HT1080 (cell line): ENCODE measurements around the gene IRF1. TPM values are rescaled to one million over a fixed set of nuclear protein-coding genes. Genes with fewer than 3 reads are reported as not detected.
"Not testable (repeated sequence)": the region's sequence is repeated elsewhere in the genome, so short reads cannot be mapped to it uniquely, and the experiment has no call there.

Source experiments
- DNase-seq: peaks from one replicate; pipeline ENCODE4 v3.0.0-alpha.2; 2015; ENCODE audit warnings: low read depth
- total RNA-seq: library from RNA; depleted of rRNA; stranded (reverse); fragments of >200 nt; shearing (Covaris generic); gene quantifications from 2 replicates; pipeline ENCODE4 v1.2.3, GENCODE V29; 2014

Gene IRF1
- total RNA-seq, 1 experiment from 2014 or later: 13.6 TPM

DNA sequence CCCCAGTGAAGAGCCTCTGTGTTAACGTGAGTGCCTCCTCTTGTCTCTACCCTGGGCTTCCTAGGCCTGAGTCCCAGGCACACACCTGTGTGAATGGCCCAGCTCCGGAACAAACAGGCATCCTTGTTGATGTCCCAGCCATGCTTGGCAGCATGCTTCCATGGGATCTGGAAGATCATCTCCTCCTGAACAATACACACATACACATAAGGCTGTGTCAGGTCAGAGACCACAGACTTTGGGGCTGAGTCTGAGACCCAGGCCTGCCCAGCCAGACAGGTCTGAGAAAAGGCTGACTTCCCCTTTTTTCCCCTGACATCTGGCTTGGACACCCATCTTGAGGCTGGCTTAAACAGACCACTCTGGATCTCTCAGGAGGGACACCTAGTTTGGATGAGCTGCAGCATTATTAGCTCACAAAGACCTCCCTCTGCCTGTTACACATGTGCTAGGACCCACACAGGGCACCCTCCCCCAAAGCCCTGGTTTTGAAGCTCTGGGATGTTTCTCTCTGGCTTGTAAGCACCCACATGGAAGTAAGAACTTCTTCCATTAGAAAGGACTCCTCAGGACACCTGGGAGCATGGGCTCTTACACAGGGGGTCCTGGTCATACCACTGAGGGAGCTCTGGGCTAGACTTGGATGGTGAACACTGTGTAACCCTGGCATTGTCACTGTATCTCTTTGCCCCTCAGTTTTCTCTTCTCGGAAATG lies 2.6 kb downstream of the IRF1 start:
- no peak for DNase-seq

DNA sequence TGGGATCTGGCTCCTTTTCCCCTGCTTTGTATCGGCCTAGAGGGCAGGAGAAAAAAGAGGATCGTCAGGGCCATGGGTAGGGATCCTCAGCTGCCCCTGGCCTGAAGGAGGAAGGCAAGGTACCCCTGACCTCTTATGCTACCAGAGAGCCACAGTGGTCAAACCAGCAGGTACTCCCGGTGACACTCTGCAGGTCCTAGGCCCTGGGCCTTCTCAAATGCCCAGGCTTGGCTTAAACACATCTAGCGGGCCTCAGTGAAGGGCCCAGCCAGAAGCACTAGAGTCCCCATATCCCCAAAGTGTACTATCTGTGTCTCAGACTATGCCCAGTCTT lies 3.5 kb downstream of the IRF1 start:
- no peak for DNase-seq

DNA sequence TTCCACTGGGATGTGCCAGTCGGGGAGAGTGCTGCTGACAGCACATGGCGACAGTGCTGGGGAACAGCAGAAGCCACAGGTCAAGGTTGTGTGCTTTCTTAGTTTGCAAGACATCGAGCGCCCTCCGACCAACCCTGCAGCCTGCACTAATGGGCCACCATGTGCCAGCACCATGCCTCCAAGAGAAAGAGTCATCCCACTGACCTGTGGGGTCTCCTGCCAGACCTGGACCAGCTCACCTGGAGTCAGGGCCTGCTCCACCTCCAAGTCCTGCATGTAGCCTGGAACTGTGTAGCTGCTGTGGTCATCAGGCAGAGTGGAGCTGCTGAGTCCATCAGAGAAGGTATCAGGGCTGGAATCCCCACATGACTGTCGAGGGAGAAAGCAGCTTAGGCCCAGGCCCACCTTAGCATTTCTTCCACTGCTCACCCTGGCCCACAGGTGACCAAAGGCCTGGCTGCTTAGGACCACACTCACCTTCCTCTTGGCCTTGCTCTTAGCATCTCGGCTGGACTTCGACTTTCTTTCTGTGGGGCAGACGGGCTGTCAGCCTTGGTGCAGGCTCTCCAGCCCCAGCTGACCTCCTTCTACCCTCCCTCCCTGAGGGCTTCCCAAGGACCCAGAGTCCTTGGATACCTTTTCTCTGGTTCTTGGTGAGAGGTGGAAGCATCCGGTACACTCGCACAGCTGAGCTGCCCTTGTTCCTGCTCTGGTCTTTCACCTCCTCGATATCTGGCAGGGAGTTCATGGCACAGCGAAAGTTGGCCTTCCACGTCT lies 4.1 kb downstream of the IRF1 start:
- DNase-seq: no peak

DNA sequence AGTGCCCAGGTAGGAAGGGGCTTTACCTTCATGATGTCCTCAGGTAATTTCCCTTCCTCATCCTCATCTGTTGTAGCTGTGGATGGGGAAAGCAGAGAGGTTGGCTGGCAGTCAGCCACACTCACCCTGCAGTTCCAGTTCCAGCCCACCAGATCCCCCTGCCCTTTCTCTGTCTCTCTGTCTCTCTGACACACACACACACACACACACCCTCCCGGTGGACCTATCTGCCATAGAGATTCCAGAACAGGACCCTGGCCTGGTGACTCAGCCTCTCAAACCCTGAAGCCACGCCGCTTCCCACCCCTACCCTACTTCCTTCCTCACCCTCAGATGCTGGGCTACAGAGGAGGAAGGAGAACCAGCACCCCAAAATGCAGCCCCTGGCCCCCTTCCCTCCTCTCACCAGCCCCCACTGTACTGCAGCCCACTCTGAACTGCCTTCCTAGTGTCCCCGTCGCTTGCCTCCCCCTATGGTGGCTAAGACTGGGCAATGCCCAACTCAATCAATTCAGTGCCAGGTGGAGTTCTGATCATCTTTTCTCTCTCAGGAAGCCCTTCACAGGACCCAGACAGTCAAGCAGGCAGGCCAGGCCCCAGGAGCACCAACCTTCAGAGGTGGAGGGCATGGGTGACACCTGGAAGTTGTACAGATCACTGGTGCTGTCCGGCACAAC lies 4.8 kb downstream of the IRF1 start:
- DNase-seq: no peak

DNA sequence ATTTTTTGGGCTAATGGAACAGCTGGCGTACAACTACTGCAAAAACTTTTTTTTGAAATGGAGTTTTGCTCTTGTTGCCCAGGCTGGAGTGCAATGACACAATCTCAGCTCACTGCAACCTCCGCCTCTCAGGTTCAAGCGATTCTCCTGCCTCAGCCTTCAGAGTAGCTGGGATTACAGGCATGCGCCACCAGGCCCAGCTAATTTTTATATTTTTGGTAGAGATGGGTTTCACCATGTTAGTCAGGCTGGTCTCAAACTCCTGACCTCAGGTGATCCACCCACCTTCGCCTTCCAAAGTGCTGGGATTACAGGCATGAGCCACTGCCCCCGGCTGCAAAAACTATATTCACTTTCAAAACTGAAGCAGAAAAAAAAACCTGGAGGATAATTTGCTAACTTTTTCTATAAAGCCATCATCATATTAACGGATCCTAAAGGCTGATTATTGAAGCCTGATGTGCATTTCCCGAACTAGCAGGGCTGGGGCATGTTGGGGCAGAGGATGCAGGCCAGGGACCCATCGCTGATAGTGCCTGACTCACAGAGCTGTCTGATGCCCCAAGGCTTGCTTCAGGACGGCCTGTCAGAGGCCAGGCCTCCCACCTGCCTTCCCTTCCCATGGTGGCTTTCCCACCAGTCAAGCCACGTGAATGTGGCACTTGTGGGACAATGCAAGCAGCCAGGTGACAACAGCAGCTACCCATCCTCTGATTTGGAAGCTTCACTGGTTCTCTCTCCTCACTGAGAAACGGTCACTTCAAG lies 5.5 kb downstream of the IRF1 start:
- not testable (repeated sequence) for DNase-seq

DNA sequence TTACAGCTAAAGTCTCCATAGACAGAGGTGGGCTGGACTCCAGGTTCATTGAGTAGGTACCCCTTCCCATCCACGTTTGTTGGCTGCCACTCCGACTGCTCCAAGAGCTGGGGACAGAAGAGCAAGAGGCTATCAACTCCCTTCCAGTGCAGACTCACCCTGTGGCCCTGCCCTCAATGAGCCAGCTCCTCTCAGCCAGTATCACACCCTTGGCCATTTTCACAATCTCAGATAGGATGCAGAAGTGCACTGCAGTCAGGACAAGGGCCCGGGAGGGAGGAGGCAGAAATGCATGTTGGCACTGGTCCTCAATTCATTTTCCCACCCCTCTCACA lies 6.2 kb downstream of the IRF1 start:
- no peak for DNase-seq

DNA sequence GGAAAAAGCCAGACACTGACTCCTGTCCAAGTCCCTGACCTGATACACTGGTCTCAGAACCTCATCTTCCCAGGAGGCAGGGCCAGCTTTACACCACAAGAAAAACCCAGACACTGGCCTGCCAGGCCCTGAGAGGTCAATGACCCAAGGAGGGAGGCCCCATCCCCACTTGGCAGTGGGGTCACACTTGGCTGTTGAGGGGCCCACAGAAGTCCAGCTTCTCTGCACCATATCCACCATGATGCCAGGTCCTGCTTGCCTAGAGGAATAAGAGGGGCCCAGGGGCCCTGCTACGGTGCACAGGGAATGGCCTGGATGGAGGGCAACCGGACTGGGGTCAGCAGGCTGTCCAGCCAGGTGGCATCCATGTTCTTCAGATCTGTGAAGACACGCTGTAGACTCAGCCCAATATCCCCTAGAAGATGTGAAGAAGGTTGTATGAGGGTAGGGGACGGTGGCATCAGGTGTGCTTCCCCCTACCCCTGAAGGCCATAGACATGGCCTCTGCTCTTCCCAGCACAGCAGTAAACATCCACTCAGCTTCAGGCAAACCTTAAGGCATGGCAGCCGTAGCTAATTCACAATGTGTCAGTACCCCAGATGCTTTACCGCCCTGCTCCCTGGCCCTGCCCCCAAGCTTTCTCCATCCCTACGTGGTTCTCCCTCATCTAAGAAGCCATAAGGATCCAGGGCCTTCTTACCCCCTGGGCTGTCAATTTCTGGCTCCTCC lies 6.7 kb downstream of the IRF1 start:
- DNase-seq: no peak

DNA sequence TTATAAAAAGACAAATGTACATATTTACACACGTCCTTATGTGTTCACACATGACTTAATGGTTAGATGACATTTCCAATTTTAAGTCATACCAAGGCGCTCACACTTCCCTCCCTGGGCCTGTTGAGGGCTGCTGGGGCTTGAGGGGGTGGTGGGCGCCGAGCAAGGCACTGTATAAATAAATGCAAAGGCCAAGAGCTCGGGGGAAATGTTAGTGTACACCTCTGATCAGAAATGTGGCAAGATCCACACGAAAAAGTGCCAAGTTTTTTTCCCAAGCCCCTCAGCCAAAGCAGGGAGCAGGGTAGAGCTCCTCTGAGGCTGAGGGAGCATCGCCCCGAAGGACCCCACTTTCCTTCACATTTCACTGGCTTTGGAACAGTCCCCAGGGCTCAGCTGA lies 7.5 kb downstream of the IRF1 start:
- no peak for DNase-seq

DNA sequence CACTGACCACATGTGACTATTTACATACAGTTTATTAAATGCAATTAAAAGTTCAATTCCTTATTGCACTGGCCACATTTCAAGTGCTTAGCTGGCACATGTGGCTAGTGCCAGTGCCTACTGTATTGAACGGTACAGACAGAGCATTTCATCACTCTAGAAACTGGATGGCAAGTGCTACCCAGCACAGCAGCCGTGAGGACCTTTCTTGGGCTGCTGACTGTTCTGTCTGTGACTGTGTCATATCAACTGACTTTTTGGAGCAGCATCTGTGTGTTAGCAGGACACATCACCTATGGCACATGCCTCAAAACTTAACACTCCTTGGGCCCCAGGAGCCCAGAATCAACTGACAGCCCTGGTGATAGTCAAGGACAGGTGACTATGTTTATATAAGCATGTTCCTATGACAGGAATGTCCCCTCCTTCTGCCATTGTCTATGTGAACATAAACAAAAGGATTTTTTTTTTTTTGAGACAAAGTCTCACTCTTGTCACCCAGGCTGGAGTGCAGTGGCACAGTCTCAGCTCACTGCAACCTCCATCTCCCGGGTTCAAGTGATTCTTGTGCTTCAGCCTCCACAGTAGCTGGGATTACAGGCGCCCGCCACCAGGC lies 8.9 kb downstream of the IRF1 start:
- no peak for DNase-seq

DNA sequence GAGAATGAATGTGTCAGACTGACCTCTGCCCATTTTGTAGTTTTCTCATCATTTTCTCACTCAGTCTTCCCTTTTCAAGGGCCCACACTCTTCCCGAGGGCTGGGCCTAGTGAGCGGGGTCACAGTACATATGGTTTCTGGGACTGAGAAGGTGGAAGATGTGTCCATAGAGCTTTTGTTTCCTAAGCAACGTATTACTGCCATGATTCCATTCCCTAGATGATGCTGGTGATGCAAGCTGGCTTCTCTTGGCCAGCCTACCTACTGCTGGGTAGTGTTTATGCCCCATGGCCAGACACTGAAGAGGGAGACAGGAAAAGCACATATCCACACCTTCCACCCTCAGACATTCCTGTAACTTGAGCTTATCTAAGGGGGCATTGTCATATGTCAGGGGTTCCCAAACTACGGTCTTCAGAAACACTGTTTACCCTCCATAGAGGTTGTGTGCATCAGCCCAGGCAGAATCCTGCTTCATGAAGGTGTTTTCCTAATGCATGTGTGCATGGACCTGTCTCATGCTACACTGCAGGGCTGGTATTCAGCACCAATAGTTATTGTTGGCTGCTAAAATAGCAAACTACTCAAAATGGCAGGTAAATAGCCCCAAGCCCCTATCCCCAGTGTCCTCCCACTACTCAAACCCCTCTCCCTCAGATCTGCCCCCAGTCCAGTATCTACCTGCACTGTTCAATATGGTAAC lies 9.5 kb downstream of the IRF1 start:
- DNase-seq: no peak

DNA sequence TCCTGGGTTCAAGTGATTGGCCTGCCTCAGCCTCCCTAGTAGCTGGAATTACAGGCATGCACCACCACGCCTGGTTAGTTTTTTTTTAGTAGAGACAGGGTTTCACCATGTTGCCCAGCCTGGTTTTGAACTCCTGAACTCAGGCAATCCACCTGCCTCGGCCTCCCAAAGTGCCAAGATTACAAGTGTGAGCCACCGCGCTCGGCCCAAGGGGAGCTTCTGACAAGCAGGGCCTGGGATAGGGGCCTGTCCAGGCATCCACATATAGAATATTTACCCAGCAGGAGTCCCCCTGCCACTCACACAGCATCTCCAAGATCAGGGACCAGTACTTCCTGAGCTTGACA lies 10.1 kb downstream of the IRF1 start:
- no peak for DNase-seq

DNA sequence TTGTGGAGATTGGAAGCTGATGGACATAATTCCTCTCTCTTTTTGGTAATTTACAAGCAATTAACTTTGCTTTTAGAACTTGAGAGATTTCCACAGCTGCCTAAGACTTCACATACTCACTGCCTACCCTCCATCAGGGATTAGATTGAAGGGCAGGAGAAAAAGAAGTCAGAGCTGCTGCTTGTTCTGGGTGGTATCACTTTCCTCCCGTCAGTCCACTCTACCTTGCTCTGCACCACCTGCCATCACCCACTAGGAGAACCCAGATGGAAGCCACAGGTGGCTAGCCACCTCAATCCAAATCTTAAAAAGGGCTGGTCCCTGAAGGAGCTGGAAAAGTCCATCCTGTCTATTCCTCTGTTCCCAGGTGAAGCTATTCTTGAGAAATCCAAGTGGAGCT lies 10.5 kb downstream of the IRF1 start:
- no peak for DNase-seq

DNA sequence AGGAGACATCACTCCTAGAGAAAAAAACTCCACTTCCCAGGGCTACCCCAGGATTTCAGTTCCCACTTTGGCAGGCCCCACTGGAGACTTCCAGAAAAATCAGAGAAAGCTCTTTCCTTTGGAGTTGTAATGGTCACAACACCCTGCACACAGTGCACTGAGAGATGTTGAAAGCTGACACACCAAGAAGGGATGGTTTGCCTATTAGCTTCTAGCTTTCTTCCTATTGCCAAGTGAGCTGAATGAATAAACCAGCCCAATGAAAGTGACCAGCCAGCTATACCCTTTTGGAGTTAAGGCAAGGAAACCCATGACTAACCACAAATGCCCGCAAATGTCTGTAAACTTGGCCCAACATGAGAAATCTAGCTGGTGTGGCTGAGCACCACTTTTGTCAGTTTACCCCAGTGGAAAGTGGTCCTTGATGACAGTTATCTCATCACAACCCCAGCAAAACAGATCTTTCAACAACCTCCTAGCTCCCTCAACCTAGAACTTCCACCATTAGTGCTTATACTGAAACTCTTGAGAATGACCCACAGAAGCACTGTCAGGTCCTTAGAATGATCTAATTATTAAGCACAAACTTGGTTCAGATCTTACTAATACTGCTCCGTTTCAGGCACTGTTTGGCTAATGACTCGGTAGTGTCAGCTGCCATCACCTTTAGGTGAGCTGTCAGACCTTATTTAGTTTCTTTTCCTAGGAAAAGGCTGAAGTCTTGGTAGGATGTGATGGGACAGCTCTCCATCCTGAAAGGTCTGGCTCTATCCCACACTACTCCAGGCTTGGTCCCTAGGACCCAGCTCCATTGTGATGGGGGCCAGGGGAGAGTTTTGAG lies 11.2 kb downstream of the IRF1 start:
- no peak for DNase-seq

DNA sequence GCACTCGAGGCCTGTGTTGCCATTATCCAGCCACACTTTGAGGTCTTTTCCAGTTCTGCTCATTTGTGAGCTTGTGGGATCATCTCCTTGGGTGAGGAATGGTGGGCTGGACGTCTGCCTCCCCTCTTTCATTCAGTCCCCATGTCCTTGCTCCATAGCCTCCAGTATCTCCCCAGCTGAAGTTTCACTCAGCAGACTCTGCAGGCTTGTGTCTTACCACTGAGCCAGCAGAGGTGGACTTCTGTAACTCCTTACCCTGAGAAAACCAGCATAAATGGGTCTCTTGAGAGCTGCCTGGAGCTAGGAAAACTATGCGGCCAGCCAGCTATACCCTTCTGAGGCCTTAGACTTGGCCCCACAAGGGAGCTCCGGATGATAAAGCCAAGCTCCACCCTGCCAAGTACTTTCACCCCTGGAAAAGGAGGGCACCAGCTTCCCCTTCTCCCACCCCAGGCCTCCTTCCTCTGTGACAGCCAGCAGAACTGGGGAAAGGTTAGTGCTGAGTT lies 12.2 kb downstream of the IRF1 start:
- DNase-seq: no peak

DNA sequence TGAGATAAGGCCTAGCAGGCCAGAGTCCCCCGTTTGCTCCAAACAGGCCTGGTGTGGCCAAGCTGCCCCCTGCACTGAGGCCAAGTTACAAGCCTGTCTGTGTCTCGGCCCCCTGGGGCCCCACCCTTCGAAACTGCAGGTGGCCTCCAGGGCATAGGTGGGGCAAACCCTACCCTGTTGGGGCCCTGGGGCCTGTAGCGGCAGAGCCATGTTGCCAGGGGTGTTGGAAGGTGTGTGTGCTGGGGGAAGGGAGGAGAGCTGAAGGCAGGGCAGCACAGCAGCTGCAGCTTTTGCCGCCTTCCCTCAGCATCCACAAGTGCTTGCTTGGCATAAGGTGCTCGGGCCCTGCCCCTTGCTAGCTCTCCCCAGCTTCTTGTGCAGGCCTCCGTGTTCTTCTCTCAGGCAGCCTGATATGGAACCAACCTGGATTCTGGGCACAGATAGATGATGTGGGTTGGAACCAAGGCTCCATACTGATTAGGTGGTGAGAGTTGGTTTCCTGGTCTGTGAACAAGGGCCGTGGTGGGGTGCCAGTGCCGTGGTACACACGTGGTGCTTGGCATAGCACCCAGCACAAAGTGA lies 12.7 kb downstream of the IRF1 start:
- DNase-seq: no peak

DNA sequence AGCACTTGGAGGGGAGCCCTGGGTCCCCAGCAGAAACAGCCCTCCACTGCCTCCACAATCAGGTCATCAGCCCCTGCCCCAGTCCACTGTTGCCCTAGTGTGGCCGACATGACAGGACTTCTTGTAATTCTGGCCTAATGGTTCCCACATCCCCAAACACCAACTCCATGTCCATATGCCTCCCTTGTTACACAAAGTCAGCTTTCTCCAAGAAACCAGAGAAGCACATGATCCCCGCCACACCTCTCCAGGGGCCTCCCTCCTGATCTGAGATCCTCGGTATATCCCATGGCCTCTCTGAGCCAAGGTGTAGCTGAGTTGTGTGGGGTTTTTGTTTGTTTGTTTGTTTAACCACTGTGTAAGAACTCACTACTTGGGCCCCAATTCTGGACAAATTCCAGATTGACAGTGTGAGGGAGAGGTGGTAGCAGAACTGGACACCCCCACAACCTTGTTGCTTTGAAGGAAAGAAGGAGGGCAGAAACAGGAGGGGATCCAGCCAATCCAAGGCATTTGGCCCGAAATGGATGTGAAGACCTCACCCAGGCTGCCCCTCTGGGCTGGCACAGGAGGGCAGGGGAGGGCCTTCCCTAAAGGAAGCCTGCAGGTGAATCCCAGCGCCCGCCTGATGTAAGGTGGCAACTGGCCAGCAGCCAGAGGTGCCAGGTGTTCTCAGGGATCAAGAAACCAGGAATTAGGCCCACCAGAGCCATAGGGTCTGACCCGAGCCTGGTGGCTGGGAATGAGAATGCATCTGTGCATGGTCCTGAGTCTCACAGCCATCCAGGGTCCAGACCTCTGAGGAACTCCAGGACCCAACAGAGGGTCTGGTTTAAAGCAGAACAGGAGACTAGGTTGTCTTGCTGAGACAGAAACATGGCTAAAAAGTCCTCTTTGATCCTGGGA lies 13.4 kb downstream of the IRF1 start:
- no peak for DNase-seq

DNA sequence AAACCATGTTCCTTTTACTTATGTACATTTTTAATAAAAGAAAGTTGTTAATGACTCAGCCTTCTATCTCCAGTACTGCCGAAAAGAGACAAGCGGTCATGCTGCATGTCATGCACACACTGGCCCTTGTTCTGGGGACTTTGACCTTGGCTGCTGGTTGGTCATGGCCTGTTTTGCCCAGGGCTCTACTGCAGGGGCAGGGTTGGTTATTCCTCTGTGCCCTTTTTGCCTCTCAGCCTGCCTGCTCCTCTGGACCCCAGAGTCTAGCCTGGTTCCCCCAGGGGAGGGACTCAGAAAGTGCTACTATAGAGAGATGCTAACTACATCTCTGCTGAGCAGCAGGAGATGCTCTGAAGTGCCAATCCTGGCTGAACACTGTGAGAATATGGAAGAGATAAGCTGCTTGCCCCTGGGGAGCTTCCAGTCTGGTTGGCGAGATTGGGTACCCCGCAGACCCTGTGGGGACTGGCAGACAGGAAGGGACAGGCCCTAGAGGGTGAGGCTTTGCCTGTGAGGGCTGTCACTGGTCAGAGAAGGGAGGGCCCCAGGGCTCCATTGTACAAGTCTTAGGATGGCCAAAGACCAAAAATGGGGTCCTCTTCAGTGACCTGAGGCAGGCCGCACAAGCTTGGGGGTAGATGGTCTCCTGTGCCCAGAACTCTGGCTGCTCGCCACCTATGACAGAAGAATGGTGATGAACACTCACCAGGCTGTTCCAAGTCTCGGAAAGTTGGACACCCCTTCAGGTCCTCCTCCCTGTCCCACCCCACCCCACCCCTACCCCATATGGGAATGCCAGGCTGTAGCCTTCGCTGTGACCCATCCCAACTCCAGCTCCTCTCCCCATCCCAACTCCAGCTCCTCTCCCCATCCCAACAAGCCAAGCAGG lies 14.3 kb downstream of the IRF1 start:
- DNase-seq: no peak
